GM23338 (cell line): ENCODE measurements around the gene CLDN10. TPM values are rescaled to one million over a fixed set of nuclear protein-coding genes. Genes with fewer than 3 reads are reported as not detected.

Experiments
- ATAC-seq: fragments of 200-7000 bp; cut with Tn5 transposase; 3 replicates; pipeline ENCODE4 v1.9.1; 2020
- DNase-seq: peaks from one replicate; pipeline ENCODE4 v3.0.0-alpha.2; 2015; ENCODE audit warnings: low spot score
- H2AFZ ChIP-seq: fragments of 200-600 bp; sonication (generic); 2 replicates; pipeline ENCODE4 v1.8.0; 2016; ENCODE audit warnings: antibody characterized with exemption, mild to moderate bottlenecking, moderate library complexity
- H3F3A ChIP-seq: fragments of 200-600 bp; sonication (generic); replicated peaks from 2 replicates; pipeline ENCODE4 v1.8.0; 2017; ENCODE audit warnings: antibody characterized with exemption, mixed run types, low read depth
- H3K27ac ChIP-seq: fragments of 200-600 bp; sonication (generic); 2 replicates; pipeline ENCODE4 v1.6.1; 2016; ENCODE audit warnings: low read depth
- H3K27me3 ChIP-seq: fragments of 200-600 bp; sonication (generic); 2 replicates; pipeline ENCODE4 v1.8.0; 2016; ENCODE audit warnings: mild to moderate bottlenecking, mixed run types, moderate library complexity; ENCODE audit not compliant: insufficient read depth
- H3K36me3 ChIP-seq: fragments of 200-600 bp; sonication (generic); 2 replicates; pipeline ENCODE4 v1.8.0; 2016; ENCODE audit warnings: mild to moderate bottlenecking; ENCODE audit not compliant: insufficient read depth
- H3K4me1 ChIP-seq: fragments of 200-600 bp; sonication (generic); 2 replicates; pipeline ENCODE4 v1.8.0; 2016; ENCODE audit warnings: mild to moderate bottlenecking, moderate library complexity; ENCODE audit not compliant: insufficient read depth
- H3K4me2 ChIP-seq: fragments of 200-600 bp; sonication (generic); 2 replicates; pipeline ENCODE4 v1.7.1; 2017; ENCODE audit warnings: mixed run types
- H3K4me3 ChIP-seq: fragments of 200-600 bp; sonication (generic); 2 replicates; pipeline ENCODE4 v1.6.1; 2016; ENCODE audit warnings: mixed run types
- H3K79me2 ChIP-seq: fragments of 200-600 bp; sonication (generic); replicated peaks from 2 replicates; pipeline ENCODE4 v1.8.0; 2017; ENCODE audit warnings: mild to moderate bottlenecking; ENCODE audit not compliant: insufficient read depth
- H3K9me2 ChIP-seq: fragments of 200-600 bp; sonication (generic); 2 replicates; pipeline ENCODE4 v1.8.0; 2017; ENCODE audit not compliant: insufficient read depth
- H4K20me1 ChIP-seq: fragments of 200-600 bp; sonication (generic); replicated peaks from 2 replicates; pipeline ENCODE4 v1.8.0; 2017; ENCODE audit warnings: mild to moderate bottlenecking; ENCODE audit not compliant: insufficient read depth
- H3K27ac Mint-ChIP-seq: 2 replicates; pipeline ENCODE4 v1.8.0; 2020; ENCODE audit warnings: inconsistent platforms, mild to moderate bottlenecking, moderate library complexity, mixed read lengths
- H3K27me3 Mint-ChIP-seq: 3 replicates; pipeline ENCODE4 v1.8.0; 2022; ENCODE audit warnings: low read depth, mild to moderate bottlenecking, moderate library complexity, mixed read lengths, inconsistent platforms; ENCODE audit not compliant: insufficient read depth, poor library complexity
- H3K36me3 Mint-ChIP-seq: 3 replicates; pipeline ENCODE4 v1.8.0; 2021; ENCODE audit warnings: low read depth, mild to moderate bottlenecking, inconsistent platforms, moderate library complexity, mixed read lengths
- H3K4me1 Mint-ChIP-seq: 3 replicates; pipeline ENCODE4 v1.8.0; 2020; ENCODE audit warnings: mild to moderate bottlenecking, inconsistent platforms, mixed read lengths
- H3K4me3 Mint-ChIP-seq: 3 replicates; pipeline ENCODE4 v1.8.0; 2021; ENCODE audit warnings: moderate library complexity, mild to moderate bottlenecking, inconsistent platforms, mixed read lengths
- H3K9me3 Mint-ChIP-seq: 3 replicates; pipeline ENCODE4 v1.8.0; 2020; ENCODE audit warnings: moderate library complexity, mild to moderate bottlenecking, inconsistent platforms, mixed read lengths
- CREB1 ChIP-seq: fragments of 250-450 bp; sonication (Bioruptor Pico); IDR thresholded peaks from 2 replicates; pipeline ENCODE4 v1.5.0; 2020; ENCODE audit warnings: low read depth, mild to moderate bottlenecking, moderate library complexity
- CTCF ChIP-seq, 2 experiments: fragments of 200-600 bp in 1 of 2; sonication (generic) in 1 of 2; conservative IDR thresholded peaks; 2 replicates each; pipeline versions ENCODE4 v1.5.1 to v1.6.1; 2016 to 2017; ENCODE audit warnings: antibody characterized with exemption in 2 of 2, low read depth in 2 of 2, mild to moderate bottlenecking in 2 of 2, moderate library complexity in 1 of 2
- ETS1 ChIP-seq: IDR thresholded peaks from 2 replicates; pipeline ENCODE4 v1.6.1; 2016; ENCODE audit warnings: antibody characterized with exemption
- EZH2 ChIP-seq: fragments of 200-600 bp; sonication (generic); IDR thresholded peaks from one replicate; pipeline ENCODE4 v1.8.0; 2017; ENCODE audit warnings: antibody characterized with exemption, mild to moderate bottlenecking, low read depth; ENCODE audit not compliant: unreplicated experiment
- EZH2phosphoT487 ChIP-seq: fragments of 200-600 bp; sonication (generic); IDR thresholded peaks from one replicate; pipeline ENCODE4 v1.8.1; 2018; ENCODE audit warnings: antibody characterized with exemption; ENCODE audit not compliant: unreplicated experiment
- JUNB ChIP-seq: IDR thresholded peaks from one replicate; pipeline ENCODE4 v1.6.1; 2016; ENCODE audit warnings: antibody characterized with exemption; ENCODE audit not compliant: unreplicated experiment
- NANOG ChIP-seq: IDR thresholded peaks from 2 replicates; pipeline ENCODE4 v1.6.1; 2016; ENCODE audit warnings: antibody characterized with exemption, borderline replicate concordance
- POLR2AphosphoS5 ChIP-seq: IDR thresholded peaks from 2 replicates; pipeline ENCODE4 v1.6.1; 2016; ENCODE audit warnings: antibody characterized with exemption, low read depth
- REST ChIP-seq: IDR thresholded peaks from one replicate; pipeline ENCODE4 v1.6.1; 2018; ENCODE audit warnings: antibody characterized with exemption; ENCODE audit not compliant: unreplicated experiment
- ZNF114 ChIP-seq: fragments of 250-450 bp; sonication (Bioruptor Pico); IDR thresholded peaks from 2 replicates; pipeline ENCODE4 v1.5.0; 2020; ENCODE audit warnings: mild to moderate bottlenecking, moderate library complexity
- polyA plus RNA-seq: library from polyadenylated mRNA; unstranded; fragments of >200 nt; fragmentation: Nextera tagmentation; extraction: Ambion mirVana; gene quantifications from 2 replicates; pipeline ENCODE4 v1.2.1, GENCODE V29; 2016
- total RNA-seq: library from RNA; depleted of rRNA; stranded (reverse); fragments of >200 nt; shearing (Covaris generic); gene quantifications from 2 replicates; pipeline ENCODE4 v1.2.3, GENCODE V29; 2014

CLDN10 gene
- total and polyA plus RNA-seq, 2 experiments from 2014 or later: 34.7 to 65.9 TPM

GRCh38 chr13:95626768-95627167, 74.2 kb downstream of the CLDN10 start (continued):
- TF ChIP-seq NANOG (no peak), ZNF114 (CRISPR knock-in tag) (no peak), REST (no peak), CTCF (conservative IDR thresholded peaks at IDR 0.05; ENCODE audit: low read depth in 2 of 2) (no peak)

- H3K27me3 ChIP-seq: no peaks in the 10 kb centered on the region
- no peaks in the 10 kb centered on the region for H3K9me2 ChIP-seq
- Mint-ChIP-seq H3K9me3 (no peaks in the 10 kb centered on the region), H3K4me3 (no peak overlapping the region), H3K27me3 (peaks cover 3% of the 10 kb centered on the region), H3K4me1 (peaks cover 5% of the 10 kb centered on the region; the same call in 1 of the 3 replicates), H3K36me3 (peaks cover 62% of the 10 kb centered on the region), H3K27ac (no peak overlapping the region)
- no peak overlapping the region for H2AFZ ChIP-seq
- H3K4me1 ChIP-seq: no peaks in the 10 kb centered on the region
- no peaks in the 10 kb centered on the region for H3K79me2 ChIP-seq
- no peak overlapping the region for H3K4me3 ChIP-seq
- no peak overlapping the region for H3K27ac ChIP-seq
- DNase-seq: no peak
- H4K20me1 ChIP-seq: no peaks in the 10 kb centered on the region
- no peaks in the 10 kb centered on the region for H3F3A ChIP-seq
- H3K36me3 ChIP-seq: peaks cover 8% of the 10 kb centered on the region; the same call in 1 of the 2 replicates
- H3K4me2 ChIP-seq: no peak overlapping the region
- ATAC-seq: no peak
- no peak for TF ChIP-seq EZH2phosphoT487
- no peak for TF ChIP-seq JUNB
- no peak for TF ChIP-seq CREB1 (CRISPR knock-in tag)
- TF ChIP-seq REST: no peak
- no peak for TF ChIP-seq ETS1
- TF ChIP-seq POLR2AphosphoS5: no peak
- TF ChIP-seq NANOG: no peak
- no peak for TF ChIP-seq EZH2
- TF ChIP-seq CTCF (conservative IDR thresholded peaks at IDR 0.05; ENCODE audit: low read depth in 2 of 2): no peak
Measured at GRCh38 chr13:95627590-95627989, 75.1 kb downstream of the CLDN10 start.
